Activated CD4-positive, CD25-positive, alpha-beta regulatory T cell treated with anti-CD3 and anti-CD28 coated beads, Interleukin-2, amount 50 U/mL, for 16 hours (primary cell): Measurements from ENCODE around the gene ARMC7.
A peak's percentile ranks its signal among the peaks of the same experiment; 100 is the strongest.
"Not testable (repeated sequence)": the region's sequence is repeated elsewhere in the genome, so short reads cannot be mapped to it uniquely, and the experiment has no call there.

Experiments
- DNase-seq: peaks from one replicate; pipeline ENCODE4 v3.0.0-alpha.2; 2020; ENCODE audit warnings: low read depth, low spot score

Gene ARMC7

GRCh38 chr17:75102385-75102821 lies 7.4 kb upstream of the ARMC7 start:
- no peak for DNase-seq

- DNase-seq: no peak
Observed at GRCh38 chr17:75103601-75104554, 5.9 kb upstream of the ARMC7 start.

GRCh38 chr17:75105126-75106080 lies 4.4 kb upstream of the ARMC7 start:
- no peak for DNase-seq

- no peak for DNase-seq
Observed at GRCh38 chr17:75108193-75108592, 1.6 kb upstream of the ARMC7 start.

- DNase-seq: no peak
Observed at GRCh38 chr17:75109046-75109406, 743 bp upstream of the ARMC7 start.

GRCh38 chr17:75110234-75110937 lies 617 bp downstream of the ARMC7 start:
- no peak for DNase-seq

- no peak for DNase-seq
Observed at GRCh38 chr17:75111777-75112335, 2.1 kb downstream of the ARMC7 start.

GRCh38 chr17:75113798-75114551 lies 4.2 kb downstream of the ARMC7 start:
- DNase-seq: peak; percentile 85

- DNase-seq: no peak
Observed at GRCh38 chr17:75114552-75115314, 5.0 kb downstream of the ARMC7 start.

- DNase-seq: no peak
Observed at GRCh38 chr17:75115555-75115954, 5.8 kb downstream of the ARMC7 start.

- no peak for DNase-seq
Observed at GRCh38 chr17:75116737-75117136, 7.0 kb downstream of the ARMC7 start.

- DNase-seq: no peak
Observed at GRCh38 chr17:75118307-75118706, 8.5 kb downstream of the ARMC7 start.

- no peak for DNase-seq
Observed at GRCh38 chr17:75124041-75124818, 14.5 kb downstream of the ARMC7 start.

- no peak for DNase-seq
Observed at GRCh38 chr17:75124819-75125162, 15.0 kb downstream of the ARMC7 start.

- no peak for DNase-seq
Observed at GRCh38 chr17:75125984-75126383, 16.2 kb downstream of the ARMC7 start.

- no peak for DNase-seq
Observed at GRCh38 chr17:75126954-75127353, 17.2 kb downstream of the ARMC7 start.

GRCh38 chr17:75127936-75128335 lies 18.2 kb downstream of the ARMC7 start:
- not testable (repeated sequence) for DNase-seq

- DNase-seq: no peak
Observed at GRCh38 chr17:75128694-75129505, 19.1 kb downstream of the ARMC7 start.
